ENCODE results near the gene GPLD1.

The GPLD1 gene

GRCh38 chr6:24397631-24398030, 91.7 kb downstream of the GPLD1 start:
- no peak for DNase-seq (ENCODE audit: low spot score)
- H3K4me3 ChIP-seq, result no peak overlapping the region
- no peak for TF ChIP-seq CTCF (IDR thresholded peaks at IDR 0.05)

GRCh38 chr6:24396824-24397223, 92.6 kb downstream of the GPLD1 start:
- no peak for DNase-seq (ENCODE audit: low spot score)
- TF ChIP-seq CTCF (IDR thresholded peaks at IDR 0.05), result no peak
- H3K27ac ChIP-seq, result no peak overlapping the region
- H3K4me3 ChIP-seq, result no peak overlapping the region

More at GRCh38 chr6:24397631-24398030, 91.7 kb downstream of the GPLD1 start:
- no peak overlapping the region for H3K27ac ChIP-seq

GRCh38 chr6:24394780-24395437, 94.5 kb downstream of the GPLD1 start:
- DNase-seq (ENCODE audit: low spot score), result no peak
- no peak for TF ChIP-seq CTCF (IDR thresholded peaks at IDR 0.05)
- Histone ChIP-seq H3K4me3 (no peak overlapping the region), H3K27ac (no peak overlapping the region)

GRCh38 chr6:24394061-24394779, 95.2 kb downstream of the GPLD1 start:
- Histone ChIP-seq H3K27ac (no peak overlapping the region), H3K4me3 (no peak overlapping the region)
- no peak for TF ChIP-seq CTCF (IDR thresholded peaks at IDR 0.05)
- no peak for DNase-seq (ENCODE audit: low spot score)

GRCh38 chr6:24391756-24392405, 97.5 kb downstream of the GPLD1 start:
- no peak overlapping the region for H3K27ac ChIP-seq
- no peak for TF ChIP-seq CTCF (IDR thresholded peaks at IDR 0.05)
- DNase-seq (ENCODE audit: low spot score), result no peak
- no peak overlapping the region for H3K4me3 ChIP-seq

- H3K4me3 ChIP-seq, result no peak overlapping the region
- no peak overlapping the region for H3K27ac ChIP-seq
- DNase-seq (ENCODE audit: low spot score), result no peak
- TF ChIP-seq CTCF (IDR thresholded peaks at IDR 0.05), result no peak
Observed at GRCh38 chr6:24391208-24391607, 98.2 kb downstream of the GPLD1 start.
